GM13977 (cell line): ENCODE results near the gene ASB5.
"Not testable (repeated sequence)": the region's sequence is repeated elsewhere in the genome, so short reads cannot be mapped to it uniquely, and the experiment has no call there.

ENCODE experiments used
- DNase-seq: peaks from one replicate; pipeline ENCODE4 v3.0.0; 2012; ENCODE audit warnings: low spot score
- in situ Hi-C: fragments of 300-500 bp; cut with MboI; formaldehyde crosslinking; loops from one replicate; pipeline ENCODE4 v1.12.0; 2022; ENCODE audit warnings: low sequenced_read_pairs, low pct_unique_long_range_greater_than_20kb, mixed read lengths, inconsistent platforms; ENCODE audit not compliant: unreplicated experiment
- TF ChIP-seq, protein P1 (sequence below): IDR thresholded peaks from 2 replicates; pipeline ENCODE4 v1.5.1; 2012; ENCODE audit warnings: mild to moderate bottlenecking, control low read depth; ENCODE audit not compliant: insufficient read depth; ENCODE audit errors: extremely low read depth, missing control alignments

ASB5 gene

GRCh38 chr4:176287546-176287945 is 18.5 kb upstream of the ASB5 start:
- TF ChIP-seq, protein P1, sequence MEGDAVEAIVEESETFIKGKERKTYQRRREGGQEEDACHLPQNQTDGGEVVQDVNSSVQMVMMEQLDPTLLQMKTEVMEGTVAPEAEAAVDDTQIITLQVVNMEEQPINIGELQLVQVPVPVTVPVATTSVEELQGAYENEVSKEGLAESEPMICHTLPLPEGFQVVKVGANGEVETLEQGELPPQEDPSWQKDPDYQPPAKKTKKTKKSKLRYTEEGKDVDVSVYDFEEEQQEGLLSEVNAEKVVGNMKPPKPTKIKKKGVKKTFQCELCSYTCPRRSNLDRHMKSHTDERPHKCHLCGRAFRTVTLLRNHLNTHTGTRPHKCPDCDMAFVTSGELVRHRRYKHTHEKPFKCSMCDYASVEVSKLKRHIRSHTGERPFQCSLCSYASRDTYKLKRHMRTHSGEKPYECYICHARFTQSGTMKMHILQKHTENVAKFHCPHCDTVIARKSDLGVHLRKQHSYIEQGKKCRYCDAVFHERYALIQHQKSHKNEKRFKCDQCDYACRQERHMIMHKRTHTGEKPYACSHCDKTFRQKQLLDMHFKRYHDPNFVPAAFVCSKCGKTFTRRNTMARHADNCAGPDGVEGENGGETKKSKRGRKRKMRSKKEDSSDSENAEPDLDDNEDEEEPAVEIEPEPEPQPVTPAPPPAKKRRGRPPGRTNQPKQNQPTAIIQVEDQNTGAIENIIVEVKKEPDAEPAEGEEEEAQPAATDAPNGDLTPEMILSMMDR = no peak
- DNase-seq = no peak
- in situ Hi-C loops = no loop called here

GRCh38 chr4:176286728-176287127 is 17.7 kb upstream of the ASB5 start:
- in situ Hi-C loops = no loop called here
- DNase-seq = no peak
- TF ChIP-seq, protein P1 = no peak

- DNase-seq, in situ Hi-C loops: not testable (repeated sequence)
These were observed 10.5 kb upstream of the ASB5 start for GRCh38 chr4:176279560-176279959.

DNA sequence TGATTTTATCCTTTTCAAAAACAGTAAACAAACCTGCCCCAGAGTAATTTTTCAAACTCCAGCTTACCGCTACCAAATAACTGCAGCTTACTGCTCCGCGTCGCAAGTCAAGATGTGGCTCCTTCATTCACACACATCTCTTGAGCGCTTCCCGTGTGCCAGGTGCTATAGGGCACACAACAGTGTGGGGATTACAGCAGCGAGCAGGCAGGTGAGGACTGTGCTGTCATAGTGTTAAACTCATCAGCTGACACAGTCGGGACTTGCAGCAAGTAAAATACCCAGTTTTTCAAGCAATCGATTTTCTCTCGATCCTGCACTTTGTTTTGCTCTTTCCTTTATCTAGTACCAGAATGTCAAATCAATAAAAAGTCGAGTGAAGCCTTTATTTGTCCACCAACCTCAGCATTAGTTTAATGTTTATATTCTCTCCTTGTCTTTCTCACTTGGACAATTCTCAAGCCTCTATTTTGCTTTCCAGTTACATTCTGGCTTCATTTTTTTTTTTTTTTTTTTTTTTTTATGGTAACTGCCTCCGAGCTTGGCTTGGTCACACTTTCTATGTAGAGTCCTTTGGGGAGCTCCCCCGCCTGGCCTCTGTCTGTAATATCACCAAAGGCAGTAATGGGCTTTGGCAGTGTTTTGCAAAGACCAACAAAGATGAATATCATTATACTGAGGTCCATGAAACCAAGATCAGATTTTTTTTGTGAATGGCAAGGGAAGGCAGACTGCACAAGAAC is 8.3 kb upstream of the ASB5 start:
- TF ChIP-seq, protein P1 = peak; percentile 56
- in situ Hi-C loops = no loop called here
- peak; percentile 42 for DNase-seq

DNA sequence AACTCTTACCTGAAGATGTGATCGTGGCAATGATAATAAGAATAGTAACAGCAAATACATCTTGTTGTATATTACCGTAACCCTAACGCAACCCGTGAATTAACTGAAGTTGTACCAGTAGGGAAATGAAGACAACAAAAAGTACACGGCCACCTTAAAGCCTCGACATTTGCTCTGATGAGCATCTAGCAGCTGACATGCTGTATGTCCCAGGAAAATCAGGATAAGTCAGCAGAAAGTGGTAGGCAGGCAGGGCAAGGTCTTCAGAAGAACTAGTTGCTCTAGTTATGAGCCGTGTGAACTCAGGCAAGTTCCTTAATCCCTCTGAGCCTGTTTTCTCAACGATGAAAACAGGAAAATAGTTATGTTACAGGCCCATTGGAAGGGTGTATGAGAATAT is 7.7 kb upstream of the ASB5 start:
- DNase-seq = no peak
- in situ Hi-C loops = no loop called here
- TF ChIP-seq, protein P1 = no peak

- no peak for DNase-seq
- TF ChIP-seq, protein P1 = no peak
- in situ Hi-C loops = no loop called here
These were observed 5.4 kb upstream of the ASB5 start for GRCh38 chr4:176274441-176274840.

GRCh38 chr4:176273736-176274135 is 4.7 kb upstream of the ASB5 start:
- in situ Hi-C loops = no loop called here
- no peak for DNase-seq
- TF ChIP-seq, protein P1 = no peak
